Fibroblast of lung (primary cell): ENCODE results near the gene REPIN1. TPM values are rescaled to one million over a fixed set of nuclear protein-coding genes. Genes with fewer than 3 reads are reported as not detected.

Source experiments
- DNase-seq, 2 donors: peaks; one replicate each; pipeline versions ENCODE4 v3.0.0 to v3.0.0-alpha.2; 2010; ENCODE audit warnings: low read depth in 2 of 2
- H2AFZ ChIP-seq: 2 replicates; pipeline ENCODE4 v1.5.1; 2012; ENCODE audit warnings: low read length, control low read depth, inconsistent platforms
- H3K27ac ChIP-seq: 2 replicates; pipeline ENCODE4 v1.5.1; 2011; ENCODE audit warnings: low read length, control low read depth; ENCODE audit not compliant: insufficient read depth
- H3K27me3 ChIP-seq: 2 replicates; pipeline ENCODE4 v1.5.1; 2011; ENCODE audit warnings: mild to moderate bottlenecking, low read length; ENCODE audit not compliant: control insufficient read depth, insufficient read depth
- H3K36me3 ChIP-seq: 2 replicates; pipeline ENCODE4 v1.5.1; 2011; ENCODE audit warnings: low read length; ENCODE audit not compliant: control insufficient read depth, insufficient read depth
- H3K4me1 ChIP-seq: 2 replicates; pipeline ENCODE4 v1.5.1; 2011; ENCODE audit warnings: low read length; ENCODE audit not compliant: control insufficient read depth, insufficient read depth; ENCODE audit errors: extremely low read depth
- H3K4me2 ChIP-seq: 2 replicates; pipeline ENCODE4 v1.5.1; 2011; ENCODE audit warnings: low read length, control low read depth; ENCODE audit not compliant: insufficient read depth; ENCODE audit errors: extremely low read depth
- H3K4me3 ChIP-seq, 4 experiments: fragments of 200-600 bp in 1 of 4; sonication (generic) in 1 of 4; replicated peaks in 1 of 4; 2 replicates each; pipeline ENCODE4 v1.5.1; 2011 to 2016; ENCODE audit warnings: low read length in 4 of 4, low read depth in 3 of 4, mild to moderate bottlenecking in 3 of 4, control low read depth in 2 of 4, inconsistent platforms in 1 of 4, mixed read lengths in 1 of 4; ENCODE audit not compliant: insufficient read depth in 1 of 4; ENCODE audit errors: control extremely low read depth in 1 of 4
- H3K79me2 ChIP-seq: 2 replicates; pipeline ENCODE4 v1.5.1; 2012; ENCODE audit warnings: mild to moderate bottlenecking, low read length, inconsistent platforms; ENCODE audit not compliant: control insufficient read depth, insufficient read depth
- H3K9ac ChIP-seq: 2 replicates; pipeline ENCODE4 v1.5.1; 2011; ENCODE audit warnings: mild to moderate bottlenecking, low read length, control low read depth; ENCODE audit not compliant: insufficient read depth
- H3K9me3 ChIP-seq: 2 replicates; pipeline ENCODE4 v1.5.1; 2012; ENCODE audit warnings: low read depth, low read length; ENCODE audit not compliant: control insufficient read depth, insufficient read depth
- H4K20me1 ChIP-seq: 2 replicates; pipeline ENCODE4 v1.5.1; 2011; ENCODE audit warnings: low read length; ENCODE audit not compliant: control insufficient read depth, insufficient read depth; ENCODE audit errors: extremely low read depth
- CTCF ChIP-seq, 2 donors: IDR thresholded peaks in 1 of 2; conservative IDR thresholded peaks in 1 of 2; 1 replicate in 1 of 2; 2 replicates in 1 of 2; pipeline ENCODE4 v1.5.1; 2011 to 2012; ENCODE audit warnings: low read length in 2 of 2, control low read depth in 1 of 2, inconsistent platforms in 1 of 2, low read depth in 1 of 2, mild to moderate bottlenecking in 1 of 2
- EZH2 ChIP-seq: IDR thresholded peaks from 2 replicates; pipeline ENCODE4 v1.5.1; 2012; ENCODE audit warnings: low read length, control low read depth, mild to moderate bottlenecking; ENCODE audit errors: missing control alignments
- polyA plus RNA-seq, 2 donors: library from polyadenylated mRNA; depleted of rRNA in 1 of 2; stranded (reverse) in 1 of 2; unstranded in 1 of 2; fragments of >200 nt; gene quantifications; 2 replicates each; pipeline ENCODE4 v1.2.1, GENCODE V29; 2011 to 2012; ENCODE audit warnings: missing spikeins in 1 of 2
- total RNA-seq: library from RNA; depleted of rRNA; stranded (reverse); fragments of >200 nt; gene quantifications from 2 replicates; pipeline ENCODE4 v1.2.1, GENCODE V29; 2014

Gene REPIN1
- total and polyA plus RNA-seq, 2 donors (not counting 1 experiment from before 2014, with no cell fraction given) = 20.8 to 41.3 TPM

GRCh38 chr7:150363872-150364271 lies 4.8 kb upstream of the REPIN1 start:
- peaks cover under 1% of the 10 kb centered on the region for H3K79me2 ChIP-seq
- no peak overlapping the region for H2AFZ ChIP-seq
- H3K27me3 ChIP-seq = no peaks in the 10 kb centered on the region
- H3K9me3 ChIP-seq = no peaks in the 10 kb centered on the region
- no peaks in the 10 kb centered on the region for H3K36me3 ChIP-seq
- H3K27ac ChIP-seq = no peak overlapping the region
- H4K20me1 ChIP-seq = no peaks in the 10 kb centered on the region
- no peaks in the 10 kb centered on the region for H3K4me1 ChIP-seq
- no peak overlapping the region for H3K4me3 ChIP-seq
- H3K4me2 ChIP-seq = no peak overlapping the region
- TF ChIP-seq CTCF (conservative IDR thresholded peaks at IDR 0.05 in 1 of 2, IDR thresholded peaks at IDR 0.05 in 1 of 2; ENCODE audit: low read depth in 1 of 2, low read length in 2 of 2) = no peak
- TF ChIP-seq EZH2 = no peak
- no peak for DNase-seq
- H3K9ac ChIP-seq = no peak overlapping the region

GRCh38 chr7:150365194-150365593 lies 3.4 kb upstream of the REPIN1 start:
- H3K4me2 ChIP-seq = no peak overlapping the region
- no peaks in the 10 kb centered on the region for H3K9me3 ChIP-seq
- no peaks in the 10 kb centered on the region for H3K27me3 ChIP-seq
- TF ChIP-seq CTCF (conservative IDR thresholded peaks at IDR 0.05 in 1 of 2, IDR thresholded peaks at IDR 0.05 in 1 of 2; ENCODE audit: low read depth in 1 of 2, low read length in 2 of 2) (no peak), EZH2 (no peak)
- H3K9ac ChIP-seq = no peak overlapping the region
- peaks cover 2% of the 10 kb centered on the region for H3K4me1 ChIP-seq
- no peaks in the 10 kb centered on the region for H3K36me3 ChIP-seq
- no peaks in the 10 kb centered on the region for H4K20me1 ChIP-seq
- no peak for DNase-seq
- no peak overlapping the region for H2AFZ ChIP-seq
- H3K79me2 ChIP-seq = peaks cover 14% of the 10 kb centered on the region
- no peak overlapping the region for H3K27ac ChIP-seq
- no peak overlapping the region for H3K4me3 ChIP-seq

GRCh38 chr7:150365673-150366398 lies 2.8 kb upstream of the REPIN1 start:
- no peak for DNase-seq
- Histone ChIP-seq H3K79me2 (peaks cover 20% of the 10 kb centered on the region), H3K4me1 (peaks cover 8% of the 10 kb centered on the region), H3K4me3 (no peak overlapping the region), H2AFZ (no peak overlapping the region), H3K9ac (no peak overlapping the region), H3K4me2 (no peak overlapping the region), H3K27ac (no peak overlapping the region), H3K9me3 (no peaks in the 10 kb centered on the region), H4K20me1 (no peaks in the 10 kb centered on the region), H3K36me3 (no peaks in the 10 kb centered on the region), H3K27me3 (no peaks in the 10 kb centered on the region)
- TF ChIP-seq CTCF (conservative IDR thresholded peaks at IDR 0.05 in 1 of 2, IDR thresholded peaks at IDR 0.05 in 1 of 2; ENCODE audit: low read depth in 1 of 2, low read length in 2 of 2) (no peak), EZH2 (no peak)
